NCI-H2196 treated with DMSO at 0.1 percent for 48 hours (cell line): ENCODE results near the gene FOSL2.
"Not testable (repeated sequence)": the region's sequence is repeated elsewhere in the genome, so short reads cannot be mapped to it uniquely, and the experiment has no call there.

Source experiments
- DNase-seq: peaks from one replicate; lab custom pipeline; 2025; ENCODE audit not compliant: unreplicated experiment; lab: John Stamatoyannopoulos, UW

The FOSL2 gene

GRCh38 chr2:28357055-28357454 is 35.6 kb upstream of the FOSL2 start:
- DNase-seq: no peak

- no peak for DNase-seq
Observed at GRCh38 chr2:28357948-28358667, 34.5 kb upstream of the FOSL2 start.

GRCh38 chr2:28358668-28359201 is 33.9 kb upstream of the FOSL2 start:
- no peak for DNase-seq

GRCh38 chr2:28359222-28360057 is 33.2 kb upstream of the FOSL2 start:
- DNase-seq: no peak

GRCh38 chr2:28360058-28360717 is 32.5 kb upstream of the FOSL2 start:
- DNase-seq: no peak

- DNase-seq: no peak
Observed at GRCh38 chr2:28360718-28361293, 31.9 kb upstream of the FOSL2 start.

GRCh38 chr2:28361991-28362710 is 30.5 kb upstream of the FOSL2 start:
- DNase-seq: no peak

GRCh38 chr2:28362991-28363521 is 29.6 kb upstream of the FOSL2 start:
- no peak for DNase-seq

- DNase-seq: no peak
Observed at GRCh38 chr2:28363686-28364280, 28.9 kb upstream of the FOSL2 start.

- DNase-seq: no peak
Observed at GRCh38 chr2:28364610-28365009, 28.0 kb upstream of the FOSL2 start.

GRCh38 chr2:28365158-28365557 is 27.5 kb upstream of the FOSL2 start:
- DNase-seq: no peak

- no peak for DNase-seq
Observed at GRCh38 chr2:28366149-28366495, 26.5 kb upstream of the FOSL2 start.

- DNase-seq: no peak
Observed at GRCh38 chr2:28366496-28367282, 26.0 kb upstream of the FOSL2 start.

- DNase-seq: no peak
Observed at GRCh38 chr2:28367667-28368356, 24.8 kb upstream of the FOSL2 start.

- no peak for DNase-seq
Observed at GRCh38 chr2:28368357-28368798, 24.3 kb upstream of the FOSL2 start.

- no peak for DNase-seq
Observed at GRCh38 chr2:28369358-28369757, 23.3 kb upstream of the FOSL2 start.

- no peak for DNase-seq
Observed at GRCh38 chr2:28370354-28370753, 22.3 kb upstream of the FOSL2 start.

- not testable (repeated sequence) for DNase-seq
Observed at GRCh38 chr2:28371728-28372127, 20.9 kb upstream of the FOSL2 start.

- no peak for DNase-seq
Observed at GRCh38 chr2:28373854-28374253, 18.8 kb upstream of the FOSL2 start.
